RWPE2 (cell line): Measurements from ENCODE around the gene DDX54.

Experiments
- ATAC-seq: fragments of 200-7000 bp; cut with Tn5 transposase; 3 replicates; pipeline ENCODE4 v1.9.1; 2021; ENCODE audit warnings: low read depth
- DNase-seq: peaks from one replicate; pipeline ENCODE4 v3.0.0-alpha.2; 2020; ENCODE audit warnings: low spot score
- H3K27ac ChIP-seq: fragments of 450-650 bp; 2 replicates; pipeline ENCODE4 v1.5.1; 2017; ENCODE audit warnings: mild to moderate bottlenecking; ENCODE audit not compliant: poor library complexity, severe bottlenecking
- H3K27me3 ChIP-seq: fragments of 250-450 bp; sonication (Bioruptor Pico); 2 replicates; pipeline ENCODE4 v1.5.1; 2021; ENCODE audit warnings: mild to moderate bottlenecking, moderate library complexity; ENCODE audit not compliant: insufficient read depth, poor library complexity, severe bottlenecking
- H3K36me3 ChIP-seq: fragments of 250-450 bp; sonication (Bioruptor Pico); 2 replicates; pipeline ENCODE4 v1.5.1; 2020; ENCODE audit warnings: low read depth, mild to moderate bottlenecking, moderate library complexity
- H3K4me1 ChIP-seq: fragments of 250-450 bp; sonication (Bioruptor Pico); 2 replicates; pipeline ENCODE4 v1.5.1; 2021; ENCODE audit warnings: mild to moderate bottlenecking, moderate library complexity; ENCODE audit not compliant: insufficient read depth, poor library complexity, severe bottlenecking
- H3K4me3 ChIP-seq: fragments of 250-450 bp; sonication (Bioruptor Pico); 2 replicates; pipeline ENCODE4 v1.5.1; 2021; ENCODE audit warnings: mild to moderate bottlenecking, moderate library complexity; ENCODE audit not compliant: severe bottlenecking
- H3K9me3 ChIP-seq: fragments of 250-450 bp; sonication (Bioruptor Pico); 2 replicates; pipeline ENCODE4 v1.5.1; 2021; ENCODE audit warnings: mild to moderate bottlenecking, moderate library complexity; ENCODE audit not compliant: severe bottlenecking
- TF ChIP-seq, protein P1 (sequence below): fragments of 450-650 bp; IDR thresholded peaks from one replicate; pipeline ENCODE4 v1.5.1; 2017; ENCODE audit warnings: mild to moderate bottlenecking, moderate library complexity; ENCODE audit not compliant: poor library complexity, severe bottlenecking

The DDX54 gene

DNA sequence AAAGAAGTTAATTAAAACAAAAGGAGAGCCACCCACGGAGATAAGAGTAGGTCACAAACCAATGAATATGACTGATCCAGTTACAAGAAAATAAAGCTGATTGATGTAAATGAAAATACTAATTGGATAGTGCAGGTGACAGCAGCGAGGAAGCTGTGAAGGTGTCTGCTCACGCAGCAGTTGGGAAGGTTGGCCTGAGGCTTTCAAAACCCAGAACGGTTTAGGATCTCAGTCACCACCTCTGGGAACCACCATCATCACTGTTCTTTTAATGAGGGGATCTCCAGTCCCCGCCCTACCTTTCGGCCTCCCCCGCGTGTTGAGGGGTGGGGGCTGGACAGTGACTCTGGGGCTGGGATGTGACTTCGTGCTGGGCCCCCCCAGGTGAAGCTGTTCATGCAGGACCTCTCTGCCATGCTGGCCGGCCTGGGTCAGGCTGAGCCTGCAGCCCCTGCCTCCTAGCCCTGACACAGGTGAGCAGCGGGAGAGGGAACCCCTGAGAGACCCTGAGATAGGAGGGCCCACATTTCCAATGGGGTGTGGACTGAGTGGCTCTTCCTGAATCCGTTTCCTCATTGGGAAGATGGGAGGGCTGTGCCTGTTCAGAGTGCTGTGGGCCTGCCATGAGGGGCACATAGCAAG, 27.9 kb downstream of the DDX54 start:
- ATAC-seq, result no peak
- peaks cover 28% of the 10 kb centered on the region for H3K36me3 ChIP-seq
- TF ChIP-seq, protein P1, sequence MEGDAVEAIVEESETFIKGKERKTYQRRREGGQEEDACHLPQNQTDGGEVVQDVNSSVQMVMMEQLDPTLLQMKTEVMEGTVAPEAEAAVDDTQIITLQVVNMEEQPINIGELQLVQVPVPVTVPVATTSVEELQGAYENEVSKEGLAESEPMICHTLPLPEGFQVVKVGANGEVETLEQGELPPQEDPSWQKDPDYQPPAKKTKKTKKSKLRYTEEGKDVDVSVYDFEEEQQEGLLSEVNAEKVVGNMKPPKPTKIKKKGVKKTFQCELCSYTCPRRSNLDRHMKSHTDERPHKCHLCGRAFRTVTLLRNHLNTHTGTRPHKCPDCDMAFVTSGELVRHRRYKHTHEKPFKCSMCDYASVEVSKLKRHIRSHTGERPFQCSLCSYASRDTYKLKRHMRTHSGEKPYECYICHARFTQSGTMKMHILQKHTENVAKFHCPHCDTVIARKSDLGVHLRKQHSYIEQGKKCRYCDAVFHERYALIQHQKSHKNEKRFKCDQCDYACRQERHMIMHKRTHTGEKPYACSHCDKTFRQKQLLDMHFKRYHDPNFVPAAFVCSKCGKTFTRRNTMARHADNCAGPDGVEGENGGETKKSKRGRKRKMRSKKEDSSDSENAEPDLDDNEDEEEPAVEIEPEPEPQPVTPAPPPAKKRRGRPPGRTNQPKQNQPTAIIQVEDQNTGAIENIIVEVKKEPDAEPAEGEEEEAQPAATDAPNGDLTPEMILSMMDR, result no peak
- DNase-seq, result no peak
- no peaks in the 10 kb centered on the region for H3K4me1 ChIP-seq
- peaks cover 10% of the 10 kb centered on the region for H3K27me3 ChIP-seq
- no peak overlapping the region for H3K4me3 ChIP-seq
- no peak overlapping the region for H3K27ac ChIP-seq
- H3K9me3 ChIP-seq, result no peaks in the 10 kb centered on the region

DNA sequence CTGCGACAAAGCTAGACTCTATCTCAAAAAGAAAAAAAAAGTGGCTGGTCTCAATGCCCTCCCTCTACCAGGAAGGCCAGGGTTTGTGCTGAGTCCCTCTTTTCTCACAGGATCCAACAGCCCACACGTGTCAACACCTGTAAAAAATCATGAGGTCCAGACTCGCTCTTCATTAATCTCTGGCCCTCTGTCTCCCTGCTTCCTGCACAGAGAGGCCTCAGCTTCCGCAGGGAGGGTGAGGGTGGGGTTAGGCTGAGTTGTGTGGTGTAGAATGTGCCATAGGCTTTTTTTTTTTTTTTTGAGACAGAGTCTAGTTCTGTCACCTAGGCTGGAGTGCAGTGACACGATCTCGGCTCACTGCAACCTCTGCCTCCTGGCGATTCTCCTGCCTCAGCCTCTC, 29.6 kb downstream of the DDX54 start:
- H3K36me3 ChIP-seq, result peaks cover 25% of the 10 kb centered on the region

GRCh38 chr12:113155060-113155459, 30.2 kb downstream of the DDX54 start:
- Histone ChIP-seq H3K4me1 (no peaks in the 10 kb centered on the region), H3K9me3 (no peaks in the 10 kb centered on the region), H3K4me3 (no peak overlapping the region), H3K27ac (no peak overlapping the region), H3K36me3 (peaks cover 19% of the 10 kb centered on the region), H3K27me3 (peaks cover 10% of the 10 kb centered on the region)
- no peak for ATAC-seq
- TF ChIP-seq, protein P1, result no peak
- no peak for DNase-seq

More for the DNA sequence above, 29.6 kb downstream of the DDX54 start:
- Histone ChIP-seq H3K9me3 (no peaks in the 10 kb centered on the region), H3K27ac (no peak overlapping the region), H3K4me1 (no peaks in the 10 kb centered on the region), H3K27me3 (peaks cover 10% of the 10 kb centered on the region), H3K4me3 (no peak overlapping the region)
- ATAC-seq (no peak), DNase-seq (no peak)
- TF ChIP-seq, protein P1, result no peak

- Histone ChIP-seq H3K9me3 (no peaks in the 10 kb centered on the region), H3K27ac (no peak overlapping the region), H3K4me1 (no peaks in the 10 kb centered on the region), H3K36me3 (peaks cover 14% of the 10 kb centered on the region), H3K4me3 (no peak overlapping the region), H3K27me3 (peaks cover 10% of the 10 kb centered on the region)
- no peak for ATAC-seq
- DNase-seq, result no peak
- TF ChIP-seq, protein P1, result no peak
Measured at GRCh38 chr12:113154351-113154973, 30.8 kb downstream of the DDX54 start.
